Measurements from ENCODE around the gene EPHB1. TPM values are rescaled to one million over a fixed set of nuclear protein-coding genes. Genes with fewer than 3 reads are reported as not detected.

Gene EPHB1
- polyA plus RNA-seq, 1 of the 3 experiments (the other 2 are of a cell fraction), result 1.2 TPM

DNA sequence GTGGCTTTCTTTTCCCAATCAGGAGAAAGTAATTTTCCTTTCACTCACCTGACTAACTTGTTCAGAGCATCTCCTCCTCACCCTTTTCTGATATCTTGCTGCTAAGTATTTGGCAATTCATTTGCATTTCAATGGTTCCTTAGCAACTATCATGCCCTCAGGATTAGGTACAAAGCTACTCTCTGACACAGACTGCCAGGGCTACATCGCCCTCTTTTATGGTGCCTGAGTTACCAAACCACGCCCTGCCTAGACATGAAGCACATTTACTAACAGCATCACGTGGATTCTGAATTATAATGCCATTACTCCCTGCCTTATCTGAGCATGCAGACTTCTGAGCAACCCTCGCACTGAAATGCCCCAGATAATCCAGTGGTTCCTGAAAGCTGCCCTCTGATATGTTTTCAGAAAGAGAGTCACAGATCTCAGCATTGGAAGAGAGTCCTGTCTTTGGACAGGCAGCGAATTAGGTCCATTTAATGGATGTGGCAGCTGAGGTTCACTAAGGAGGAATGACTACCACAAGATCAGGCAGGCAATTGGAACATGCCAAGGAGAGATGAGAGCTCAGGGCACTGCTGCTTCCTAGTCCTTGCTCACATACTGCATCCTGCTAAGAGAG is 14.5 kb downstream of the EPHB1 start (continued):
- TF ChIP-seq RFX5 (IDR thresholded peaks at IDR 0.05; ENCODE audit: low read length) (no peak), POLR2AphosphoS5 (IDR thresholded peaks at IDR 0.05; ENCODE audit: low read depth, low read length) (no peak), NRF1 (IDR thresholded peaks at IDR 0.05; ENCODE audit: low read depth, low read length) (no peak), SIN3A (IDR thresholded peaks at IDR 0.05; ENCODE audit: borderline replicate concordance, low read depth, low read length) (no peak)

DNA sequence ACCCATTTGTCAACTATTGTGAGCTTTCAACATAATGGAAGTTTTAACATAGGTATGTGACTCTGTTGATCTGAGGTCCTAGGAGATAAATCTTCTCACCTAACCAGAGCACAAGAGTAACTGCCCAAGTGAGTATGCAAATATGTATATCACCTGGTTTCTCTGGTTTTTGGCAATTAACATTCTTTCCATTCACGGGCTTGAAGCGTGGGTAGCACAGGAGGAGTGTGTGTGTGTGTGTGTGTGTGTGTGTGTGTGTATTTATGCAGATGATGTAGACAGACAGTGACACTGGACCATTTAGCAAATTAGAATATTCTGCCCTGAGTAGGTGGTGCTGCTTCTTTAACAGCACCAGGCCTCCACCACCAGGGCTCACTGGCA is 15.0 kb downstream of the EPHB1 start:
- H3K27me3 ChIP-seq (ENCODE audit: insufficient read depth), result no peaks in the 10 kb centered on the region
- H3K9ac ChIP-seq, result no peak overlapping the region
- WGBS (ENCODE audit: low lambda C conversion rate), result 89% methylated on average over 2 of the region's 2 CpGs
- no peaks in the 10 kb centered on the region for H3K9me3 ChIP-seq
- no peak overlapping the region for H3K4me2 ChIP-seq
- H3K27ac ChIP-seq (ENCODE audit: low read depth in 2 of 2, low read length in 1 of 2), result no peak overlapping the region
- H2AFZ ChIP-seq (ENCODE audit: low read depth), result no peak overlapping the region
- H3K36me3 ChIP-seq (replicated peaks in 1 of 2; ENCODE audit: control insufficient read depth in 1 of 2, insufficient read depth in 2 of 2, low read length in 1 of 2), result no peaks in the 10 kb centered on the region
- TF ChIP-seq FOXJ3 (CRISPR knock-in tag; IDR thresholded peaks at IDR 0.05) (no peak), FOXM1 (IDR thresholded peaks at IDR 0.05; ENCODE audit: low read depth) (no peak), RAD21 (IDR thresholded peaks at IDR 0.05; ENCODE audit: low read length) (no peak), TCF12 (IDR thresholded peaks at IDR 0.05) (no peak), JUND (IDR thresholded peaks at IDR 0.05) (no peak), EZH2phosphoT487 (IDR thresholded peaks at IDR 0.05; ENCODE audit: borderline replicate concordance, low read depth) (no peak), FOSL2 (IDR thresholded peaks at IDR 0.05; ENCODE audit: borderline replicate concordance, low read depth) (no peak), RCOR1 (IDR thresholded peaks at IDR 0.05; ENCODE audit: low read length) (no peak), RFX5 (IDR thresholded peaks at IDR 0.05; ENCODE audit: low read length) (no peak), ZBTB33 (IDR thresholded peaks at IDR 0.05; ENCODE audit: borderline replicate concordance, low read depth) (no peak), MAX (IDR thresholded peaks at IDR 0.05; ENCODE audit: low read depth) (no peak), ELF1 (IDR thresholded peaks at IDR 0.05) (no peak), RXRA (IDR thresholded peaks at IDR 0.05; ENCODE audit: borderline replicate concordance, low read depth) (no peak), TAF1 (IDR thresholded peaks at IDR 0.05; ENCODE audit: borderline replicate concordance, low read depth, low read length) (no peak), POLR2AphosphoS5 (IDR thresholded peaks at IDR 0.05; ENCODE audit: low read depth, low read length) (no peak), MXI1 (IDR thresholded peaks at IDR 0.05; ENCODE audit: low read depth, low read length) (no peak), GATA2 (CRISPR knock-in tag; IDR thresholded peaks at IDR 0.05) (no peak), EP300 (IDR thresholded peaks at IDR 0.05; ENCODE audit: borderline replicate concordance in 1 of 2, low read depth in 1 of 2, low read length in 1 of 2) (no peak)
- TF ChIP-seq, protein P1, sequence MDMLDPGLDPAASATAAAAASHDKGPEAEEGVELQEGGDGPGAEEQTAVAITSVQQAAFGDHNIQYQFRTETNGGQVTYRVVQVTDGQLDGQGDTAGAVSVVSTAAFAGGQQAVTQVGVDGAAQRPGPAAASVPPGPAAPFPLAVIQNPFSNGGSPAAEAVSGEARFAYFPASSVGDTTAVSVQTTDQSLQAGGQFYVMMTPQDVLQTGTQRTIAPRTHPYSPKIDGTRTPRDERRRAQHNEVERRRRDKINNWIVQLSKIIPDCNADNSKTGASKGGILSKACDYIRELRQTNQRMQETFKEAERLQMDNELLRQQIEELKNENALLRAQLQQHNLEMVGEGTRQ (IDR thresholded peaks at IDR 0.05; ENCODE audit: borderline replicate concordance, low read depth, low read length), result no peak
- TF ChIP-seq, protein P2, sequence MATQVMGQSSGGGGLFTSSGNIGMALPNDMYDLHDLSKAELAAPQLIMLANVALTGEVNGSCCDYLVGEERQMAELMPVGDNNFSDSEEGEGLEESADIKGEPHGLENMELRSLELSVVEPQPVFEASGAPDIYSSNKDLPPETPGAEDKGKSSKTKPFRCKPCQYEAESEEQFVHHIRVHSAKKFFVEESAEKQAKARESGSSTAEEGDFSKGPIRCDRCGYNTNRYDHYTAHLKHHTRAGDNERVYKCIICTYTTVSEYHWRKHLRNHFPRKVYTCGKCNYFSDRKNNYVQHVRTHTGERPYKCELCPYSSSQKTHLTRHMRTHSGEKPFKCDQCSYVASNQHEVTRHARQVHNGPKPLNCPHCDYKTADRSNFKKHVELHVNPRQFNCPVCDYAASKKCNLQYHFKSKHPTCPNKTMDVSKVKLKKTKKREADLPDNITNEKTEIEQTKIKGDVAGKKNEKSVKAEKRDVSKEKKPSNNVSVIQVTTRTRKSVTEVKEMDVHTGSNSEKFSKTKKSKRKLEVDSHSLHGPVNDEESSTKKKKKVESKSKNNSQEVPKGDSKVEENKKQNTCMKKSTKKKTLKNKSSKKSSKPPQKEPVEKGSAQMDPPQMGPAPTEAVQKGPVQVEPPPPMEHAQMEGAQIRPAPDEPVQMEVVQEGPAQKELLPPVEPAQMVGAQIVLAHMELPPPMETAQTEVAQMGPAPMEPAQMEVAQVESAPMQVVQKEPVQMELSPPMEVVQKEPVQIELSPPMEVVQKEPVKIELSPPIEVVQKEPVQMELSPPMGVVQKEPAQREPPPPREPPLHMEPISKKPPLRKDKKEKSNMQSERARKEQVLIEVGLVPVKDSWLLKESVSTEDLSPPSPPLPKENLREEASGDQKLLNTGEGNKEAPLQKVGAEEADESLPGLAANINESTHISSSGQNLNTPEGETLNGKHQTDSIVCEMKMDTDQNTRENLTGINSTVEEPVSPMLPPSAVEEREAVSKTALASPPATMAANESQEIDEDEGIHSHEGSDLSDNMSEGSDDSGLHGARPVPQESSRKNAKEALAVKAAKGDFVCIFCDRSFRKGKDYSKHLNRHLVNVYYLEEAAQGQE (IDR thresholded peaks at IDR 0.05; ENCODE audit: low read depth, low read length), result no peak
- H3K4me3 ChIP-seq (ENCODE audit: low read depth in 2 of 2, low read length in 1 of 2), result no peak overlapping the region
- ChIA-PET CTCF (interaction anchor here (3.5 kb wide), 1 partner anchor 15 kb away, joined by 13 read pairs; the partner anchor contains the start of gene EPHB1), POLR2A (no interaction called here)
- H3F3A ChIP-seq (replicated peaks; ENCODE audit: insufficient read depth), result no peaks in the 10 kb centered on the region
- H3K79me2 ChIP-seq (ENCODE audit: insufficient read depth), result no peaks in the 10 kb centered on the region
- DNase-seq, result no peak
- no peaks in the 10 kb centered on the region for H4K20me1 ChIP-seq (ENCODE audit: insufficient read depth)
- H3K4me1 ChIP-seq (ENCODE audit: control insufficient read depth in 1 of 2, insufficient read depth in 2 of 2, low read depth in 1 of 2, low read length in 1 of 2), result no peaks in the 10 kb centered on the region
- H3K9me2 ChIP-seq, result no peaks in the 10 kb centered on the region
